ENCODE measurements around the gene CFAP410.

The CFAP410 gene

GRCh38 chr21:44338971-44339910 is at the start of gene CFAP410:
CFAP410 (minus strand) TSS chr21:44339390; CDS start chr21:44339194, 196 bp downstream.
- DNase-seq = peak; percentile 83 to 97 (median 94)
- intact Hi-C loops (cut with DNase I) = no loop called here

- intact Hi-C loops (cut with DNase I) = no loop called here
- no peak for DNase-seq
Observed at GRCh38 chr21:44384968-44385367, 45.8 kb upstream of the CFAP410 start.

GRCh38 chr21:44383216-44383615 is 44.0 kb upstream of the CFAP410 start:
- peak in 7 of 42 donors; percentile 2 to 18 (median 8) for DNase-seq
- intact Hi-C loops (cut with DNase I) = no loop called here

- peak in 7 of 42 donors; percentile 1 to 24 (median 4) for DNase-seq
- intact Hi-C loops (cut with DNase I) = no loop called here
Observed at GRCh38 chr21:44382536-44382935, 43.3 kb upstream of the CFAP410 start.

DNA sequence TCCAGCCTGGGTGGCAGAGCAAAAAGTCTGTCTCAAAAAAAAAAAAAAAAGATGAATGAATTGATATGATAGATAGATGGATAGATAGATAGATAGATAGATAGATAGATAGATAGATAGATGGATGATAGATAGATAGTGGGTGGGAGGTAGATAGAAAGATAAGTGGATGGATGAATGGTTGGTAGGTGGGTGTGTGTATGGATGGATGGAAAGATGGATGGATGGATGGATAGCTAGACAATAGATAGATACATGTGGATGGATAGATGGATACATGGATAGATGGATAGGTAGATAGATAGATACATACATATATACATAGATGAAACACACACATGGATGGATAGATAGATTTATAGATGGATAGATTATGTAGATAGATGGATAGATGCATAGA is 42.7 kb upstream of the CFAP410 start:
- intact Hi-C loops (cut with DNase I) = no loop called here
- no peak for DNase-seq

DNA sequence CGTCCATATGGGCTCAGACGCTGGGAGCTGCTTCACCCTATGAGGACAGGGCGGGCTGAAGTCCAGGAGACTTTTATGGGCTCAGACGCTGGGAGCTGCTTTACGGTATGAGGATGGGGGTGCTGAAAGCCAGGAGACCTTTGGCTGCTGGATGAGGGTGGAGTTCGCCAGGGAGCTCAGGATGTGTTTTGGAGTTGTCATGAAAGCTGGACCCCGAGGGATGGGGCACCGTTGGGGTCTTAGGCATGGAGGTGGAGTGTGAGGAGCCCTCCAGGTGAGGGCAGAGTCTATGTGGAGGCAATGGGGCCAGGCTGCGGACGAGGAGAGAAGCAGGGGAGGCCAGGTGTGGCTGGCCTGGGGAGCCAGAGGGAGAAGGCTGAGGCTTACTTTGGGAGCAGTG is 41.7 kb upstream of the CFAP410 start:
- intact Hi-C loops (cut with DNase I) = no loop called here
- peak in 8 of 42 donors; percentile 2 to 17 (median 4) for DNase-seq

GRCh38 chr21:44379991-44380865 is 41.0 kb upstream of the CFAP410 start:
- intact Hi-C loops (cut with DNase I) = no loop called here
- peak in 13 of 42 donors; percentile 1 to 30 (median 9) for DNase-seq

GRCh38 chr21:44379515-44379848 is 40.3 kb upstream of the CFAP410 start:
- peak in 6 of 42 donors; percentile 3 to 23 (median 14) for DNase-seq
- intact Hi-C loops (cut with DNase I) = no loop called here

DNA sequence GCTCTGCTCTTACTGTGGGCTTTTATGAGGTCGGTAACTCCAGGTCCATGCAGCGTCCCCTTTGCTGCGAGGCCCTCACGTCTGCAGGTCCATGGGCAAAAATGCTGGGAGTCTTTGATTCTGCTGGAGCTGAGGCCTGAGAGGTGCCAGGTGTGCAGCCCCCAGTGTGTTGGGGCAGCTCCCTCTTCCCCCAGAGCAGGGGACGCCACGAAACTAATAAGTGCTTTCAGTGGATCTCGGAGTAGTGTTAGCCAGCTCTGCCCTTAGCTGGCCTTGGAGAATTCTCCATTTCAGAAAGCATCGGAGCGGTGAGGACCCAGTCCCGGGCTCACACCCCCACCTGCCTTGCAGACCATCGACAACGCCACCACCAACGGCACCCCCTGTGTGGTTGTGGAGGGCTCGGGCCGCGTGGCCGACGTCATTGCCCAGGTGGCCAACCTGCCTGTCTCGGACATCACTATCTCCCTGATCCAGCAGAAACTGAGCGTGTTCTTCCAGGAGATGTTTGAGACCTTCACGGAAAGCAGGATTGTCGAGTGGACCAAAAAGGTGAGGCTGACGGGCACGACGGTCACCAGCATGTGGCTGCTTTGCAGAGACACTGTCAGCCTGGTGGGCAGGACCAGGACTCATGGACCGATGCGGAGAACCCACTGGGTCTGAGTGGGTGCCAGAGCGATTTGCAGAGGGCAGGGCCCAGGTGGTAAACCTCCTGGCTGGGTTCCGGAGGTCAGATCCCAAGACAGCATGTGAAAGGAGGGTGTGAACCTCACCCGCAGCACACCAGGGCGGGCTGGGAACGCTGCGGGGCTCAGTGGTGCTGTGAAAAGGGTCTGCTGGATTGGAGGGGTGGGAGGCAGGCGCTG is 39.7 kb upstream of the CFAP410 start:
- intact Hi-C loops (cut with DNase I) = no loop called here
- DNase-seq = peak in 11 of 42 donors; percentile 0 to 22 (median 9)

DNA sequence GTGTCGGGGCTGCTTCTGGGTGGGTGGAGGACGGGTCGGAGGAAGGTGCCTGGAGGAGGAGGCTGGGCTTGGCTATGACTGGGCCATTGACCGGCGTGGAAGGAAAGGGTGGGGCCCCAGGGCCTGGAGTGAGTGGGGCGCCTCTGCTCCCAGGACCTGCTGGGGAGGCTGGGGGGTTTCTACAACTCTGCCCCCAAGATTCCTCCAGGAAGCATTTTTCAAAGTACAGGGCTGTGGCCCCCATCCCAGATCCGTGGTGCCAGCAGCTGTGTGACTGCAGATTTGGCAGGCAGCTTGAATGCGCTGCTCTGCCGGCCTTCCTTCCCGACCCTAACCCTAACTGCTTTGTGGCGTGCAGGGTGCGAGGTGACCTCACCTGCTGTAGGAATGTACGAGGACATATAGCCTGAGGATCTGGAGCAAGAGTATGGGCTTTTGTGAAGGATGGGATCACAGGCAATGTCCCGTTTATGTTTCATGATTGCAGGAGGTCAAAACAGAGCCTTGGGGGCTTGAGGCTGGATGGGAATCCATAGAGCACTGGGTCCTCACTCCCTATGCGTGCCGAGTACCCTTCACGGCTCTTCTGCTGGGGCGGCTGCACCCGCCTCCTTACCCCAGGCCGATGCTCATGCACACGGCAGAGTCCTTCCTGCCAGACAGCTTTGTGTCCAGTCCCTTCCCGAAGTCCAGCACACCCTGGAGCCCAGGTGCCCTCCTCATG is 38.9 kb upstream of the CFAP410 start:
- intact Hi-C loops (cut with DNase I) = no loop called here
- peak in 9 of 42 donors; percentile 4 to 30 (median 7) for DNase-seq

GRCh38 chr21:44377201-44377921 is 38.2 kb upstream of the CFAP410 start:
- DNase-seq = peak in 10 of 42 donors; percentile 10 to 35 (median 16)
- intact Hi-C loops (cut with DNase I) = no loop called here

GRCh38 chr21:44376606-44377005 is 37.4 kb upstream of the CFAP410 start:
- intact Hi-C loops (cut with DNase I) = no loop called here
- peak in 8 of 42 donors; percentile 1 to 32 (median 8) for DNase-seq

GRCh38 chr21:44375761-44376241 is 36.6 kb upstream of the CFAP410 start:
- intact Hi-C loops (cut with DNase I) = no loop called here
- DNase-seq = peak in 9 of 42 donors; percentile 4 to 27 (median 9)

DNA sequence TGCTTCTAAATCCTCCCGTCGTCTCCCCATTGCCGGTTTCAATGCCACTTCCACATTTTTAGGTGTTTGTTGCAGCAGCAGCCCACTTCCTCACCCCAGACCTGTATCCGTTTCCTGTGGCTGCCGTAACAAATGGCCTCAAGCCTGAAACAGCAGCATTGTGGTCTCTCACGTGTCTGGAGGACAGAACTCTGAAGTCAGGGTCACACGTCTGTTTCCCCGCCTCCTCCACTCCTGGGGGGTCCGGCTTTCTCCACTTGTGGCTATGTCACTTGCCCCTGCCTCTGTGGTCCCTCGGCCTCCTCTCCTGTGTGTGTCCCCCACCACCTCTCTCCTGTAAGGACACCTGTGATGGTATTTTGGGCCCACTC is 36.1 kb upstream of the CFAP410 start:
- intact Hi-C loops (cut with DNase I) = no loop called here
- DNase-seq = peak in 11 of 42 donors; percentile 16 to 50 (median 37)

GRCh38 chr21:44374601-44375280 is 35.6 kb upstream of the CFAP410 start:
- peak in 7 of 42 donors; percentile 4 to 17 (median 7) for DNase-seq
- intact Hi-C loops (cut with DNase I) = no loop called here

GRCh38 chr21:44372616-44373015 is 33.4 kb upstream of the CFAP410 start:
- intact Hi-C loops (cut with DNase I) = no loop called here
- peak in 9 of 42 donors; percentile 1 to 22 (median 7) for DNase-seq

DNA sequence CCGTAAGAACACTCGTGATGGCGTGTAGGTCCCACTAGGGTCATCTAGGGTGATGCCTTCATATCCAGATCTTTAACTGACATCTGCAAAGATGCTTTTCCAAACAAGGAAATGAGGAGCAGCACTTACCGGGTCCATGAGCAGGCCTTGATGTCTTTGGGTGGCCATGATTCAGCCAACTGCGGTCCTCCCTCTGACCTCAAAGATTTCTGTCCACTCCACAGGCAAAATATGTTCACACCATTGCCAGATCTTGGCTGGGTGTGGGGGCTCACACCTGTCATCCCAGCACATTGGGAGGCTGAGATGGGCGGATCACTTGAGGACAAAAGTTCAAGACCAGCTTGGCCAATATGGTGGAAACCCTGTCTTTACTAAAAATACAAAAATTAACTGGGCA is 32.4 kb upstream of the CFAP410 start:
- DNase-seq = peak in 9 of 42 donors; percentile 0 to 26 (median 4)
- intact Hi-C loops (cut with DNase I) = no loop called here
